IPS DF 19.7 (cell line): ENCODE results near the gene RNF125.
"Not testable (repeated sequence)": the region's sequence is repeated elsewhere in the genome, so short reads cannot be mapped to it uniquely, and the experiment has no call there.

Source experiments
- DNase-seq: peaks from one replicate; pipeline ENCODE4 v3.0.0-alpha.2; 2013; ENCODE audit warnings: low read depth, low spot score

Gene RNF125

GRCh38 chr18:32025744-32026143 is 7.1 kb downstream of the RNF125 start:
- DNase-seq: no peak

- DNase-seq: no peak
Observed at GRCh38 chr18:32026491-32027086, 8.0 kb downstream of the RNF125 start.

DNA sequence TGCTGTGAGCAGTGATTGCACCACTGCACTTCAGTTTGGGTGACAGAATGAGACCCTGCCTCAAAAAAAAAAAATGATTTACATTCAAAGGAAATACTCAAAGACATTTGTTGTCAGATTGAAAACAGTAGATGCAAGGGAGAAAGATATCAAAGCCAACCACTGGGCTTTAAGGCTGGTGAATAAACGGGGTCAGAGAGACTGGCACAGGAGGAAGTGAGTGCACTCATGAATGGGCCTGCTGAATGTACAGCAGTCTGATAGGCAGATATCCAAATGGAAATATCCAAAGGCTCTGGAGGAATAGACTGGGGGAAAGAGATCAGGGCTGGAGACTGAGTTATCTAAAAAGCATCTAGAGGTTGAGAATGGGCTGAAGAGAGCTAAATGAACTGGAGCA is 10.9 kb downstream of the RNF125 start:
- DNase-seq: no peak

- no peak for DNase-seq
Observed at GRCh38 chr18:32032609-32033008, 14.0 kb downstream of the RNF125 start.

- DNase-seq: no peak
Observed at GRCh38 chr18:32036506-32037180, 18.0 kb downstream of the RNF125 start.

- no peak for DNase-seq
Observed at GRCh38 chr18:32037616-32038015, 19.0 kb downstream of the RNF125 start.

- DNase-seq: no peak
Observed at GRCh38 chr18:32040936-32041335, 22.3 kb downstream of the RNF125 start.

GRCh38 chr18:32042337-32042736 is 23.7 kb downstream of the RNF125 start:
- no peak for DNase-seq

DNA sequence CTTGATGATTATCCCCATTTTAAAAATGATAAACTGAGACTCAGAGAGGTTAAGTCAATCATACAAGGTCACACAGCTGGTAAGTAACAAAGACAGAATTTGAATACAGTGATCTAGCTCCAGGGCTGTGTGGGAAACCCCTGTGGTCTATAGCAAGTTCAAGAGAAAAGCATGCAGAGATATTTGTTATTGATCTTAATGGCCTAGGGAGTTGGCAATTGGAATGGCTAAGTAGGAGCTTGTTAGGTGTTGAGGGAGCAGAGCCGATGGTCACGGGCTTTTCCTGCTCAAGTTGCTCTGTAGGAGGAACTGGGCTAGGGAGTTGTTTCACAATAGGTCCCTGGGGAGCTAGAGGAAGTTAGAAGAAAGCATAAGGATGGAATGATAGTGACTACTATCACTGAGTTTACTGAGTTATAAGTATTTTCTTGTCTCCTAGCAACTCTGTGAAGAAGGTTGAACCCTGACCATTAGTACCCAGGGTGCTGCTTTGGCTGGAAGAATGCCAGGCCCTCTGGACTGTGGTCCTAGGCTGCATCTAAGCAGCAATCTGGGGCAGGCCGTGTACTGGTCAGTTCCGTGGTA is 30.0 kb downstream of the RNF125 start:
- no peak for DNase-seq

- no peak for DNase-seq
Observed at GRCh38 chr18:32049393-32050171, 31.0 kb downstream of the RNF125 start.

GRCh38 chr18:32056613-32057358 is 38.2 kb downstream of the RNF125 start:
- no peak for DNase-seq

DNA sequence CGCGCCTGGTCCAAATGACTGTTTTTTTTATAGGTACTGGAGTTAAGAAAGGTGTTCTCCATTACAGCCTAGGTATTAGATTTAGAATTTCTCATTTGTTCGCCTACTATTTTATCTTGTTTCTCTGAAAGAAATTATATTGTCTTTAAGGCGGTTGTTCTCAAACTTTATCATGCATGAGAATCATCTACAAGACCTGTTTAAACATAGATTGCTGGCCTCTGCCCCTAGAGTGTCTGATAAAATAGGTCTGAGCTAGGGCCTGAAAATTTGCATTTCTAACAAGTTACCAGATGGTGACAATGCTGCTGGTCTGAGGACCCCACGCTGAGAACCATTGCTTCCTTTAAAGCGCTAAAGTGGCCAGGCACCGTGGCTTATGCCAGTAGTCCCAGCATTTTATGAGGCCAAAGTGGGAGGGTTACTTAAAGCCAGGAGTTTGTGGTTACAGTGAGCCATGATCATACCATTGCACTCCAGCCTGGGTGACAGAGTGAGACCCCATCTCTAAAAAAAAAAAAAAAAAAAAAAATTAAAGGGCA is 39.1 kb downstream of the RNF125 start:
- DNase-seq: peak; percentile 38

DNA sequence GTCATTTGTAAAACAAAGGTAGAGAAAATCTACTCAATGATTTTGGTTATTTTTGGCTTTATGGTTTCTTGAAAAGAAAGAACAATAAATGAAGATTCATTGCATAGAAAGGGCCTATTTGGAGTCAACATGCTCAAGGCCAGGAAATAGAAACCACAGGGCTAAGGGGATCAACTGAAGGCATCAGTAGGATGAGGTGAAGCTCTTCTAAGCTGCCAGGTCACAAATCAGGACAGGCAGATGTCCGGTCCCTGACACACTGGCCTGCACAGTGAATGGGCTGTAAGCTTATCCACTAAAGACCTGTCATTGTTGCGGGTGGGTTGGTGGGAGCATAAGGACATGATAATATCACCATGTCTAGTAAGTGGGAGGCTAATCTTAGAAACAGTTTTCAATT is 41.4 kb downstream of the RNF125 start:
- DNase-seq: no peak

- DNase-seq: no peak
Observed at GRCh38 chr18:32067375-32068167, 48.9 kb downstream of the RNF125 start.

GRCh38 chr18:32072321-32072720 is 53.7 kb downstream of the RNF125 start:
- no peak for DNase-seq

- DNase-seq: no peak
Observed at GRCh38 chr18:32074206-32074605, 55.6 kb downstream of the RNF125 start.

- no peak for DNase-seq
Observed at GRCh38 chr18:32078845-32079244, 60.2 kb downstream of the RNF125 start.

DNA sequence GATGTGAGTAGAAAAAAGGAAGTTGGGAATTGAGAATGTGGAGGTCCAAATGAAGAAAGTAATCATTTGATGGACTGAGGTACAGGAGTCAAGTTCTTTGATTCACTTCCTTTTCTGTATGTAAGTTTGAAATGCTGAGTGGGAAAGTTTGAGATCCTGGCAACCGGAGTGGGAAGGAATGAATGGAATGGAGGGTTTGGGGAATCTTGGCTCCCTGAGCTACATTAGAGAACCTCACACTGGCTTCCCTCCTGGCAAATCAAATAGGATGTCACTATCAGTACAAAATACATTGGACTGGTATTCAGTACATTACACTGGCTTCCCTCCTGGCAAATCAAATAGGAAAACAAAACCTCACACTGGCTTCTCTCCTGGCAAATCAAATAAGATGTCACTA is 63.3 kb downstream of the RNF125 start:
- DNase-seq: no peak

DNA sequence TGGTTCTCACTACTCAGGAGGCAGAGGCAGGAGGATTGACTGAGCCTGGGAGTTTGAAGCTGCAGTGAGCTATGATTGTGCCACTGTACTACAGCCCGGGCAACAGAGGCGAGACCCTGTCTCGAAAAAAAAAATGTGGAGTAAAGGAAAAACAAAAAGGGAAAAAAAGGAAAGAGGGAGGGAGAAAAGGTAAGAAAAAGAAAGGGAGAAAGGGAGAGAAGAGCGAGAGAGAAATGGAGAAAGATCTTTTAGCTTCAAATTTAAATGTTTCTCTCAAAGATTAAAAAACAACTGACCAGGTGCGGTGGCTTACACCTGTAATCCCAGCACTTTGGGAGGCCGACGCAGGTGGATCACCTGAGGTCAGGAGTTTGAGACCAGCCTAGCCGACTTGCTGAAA is 65.2 kb downstream of the RNF125 start:
- DNase-seq: no peak

GRCh38 chr18:32086881-32087280 is 68.3 kb downstream of the RNF125 start:
- no peak for DNase-seq

GRCh38 chr18:32090831-32091230 is 72.2 kb downstream of the RNF125 start:
- DNase-seq: not testable (repeated sequence)
